ENCODE results near the gene GREM1. TPM values are rescaled to one million over a fixed set of nuclear protein-coding genes. Genes with fewer than 3 reads are reported as not detected.

Gene GREM1
- total RNA-seq, 1 experiment from 2014 or later, result 0.66 TPM

DNA sequence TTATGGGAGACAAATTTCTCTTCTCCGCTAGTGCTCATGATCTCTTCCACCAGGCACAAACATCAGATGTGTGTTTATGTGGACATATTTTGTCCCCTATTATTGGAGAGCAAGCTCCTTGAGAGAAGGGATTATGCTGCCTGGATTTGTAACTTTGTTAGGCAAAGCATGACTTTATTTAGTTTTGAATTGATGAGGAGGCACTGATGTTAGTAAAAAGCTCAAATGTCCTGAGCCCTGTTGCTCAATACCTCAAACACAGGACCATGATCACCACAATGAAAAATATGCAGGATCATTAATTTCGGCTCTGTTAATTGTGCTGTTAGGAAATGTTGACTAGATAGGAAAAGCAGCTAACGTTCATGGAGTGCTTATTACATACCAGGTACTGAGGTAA is 47.2 kb upstream of the GREM1 start:
- H3K9ac ChIP-seq (ENCODE audit: low read length), result no peak overlapping the region
- H3K79me2 ChIP-seq (ENCODE audit: insufficient read depth, low read length), result no peaks in the 10 kb centered on the region
- H3K9me2 ChIP-seq (ENCODE audit: insufficient read depth), result no peaks in the 10 kb centered on the region
- peaks cover 0 to 2% of the 10 kb centered on the region in 2 experiments; a peak in 1 of 4 replicates for H3K36me3 ChIP-seq (ENCODE audit: control insufficient read depth in 1 of 2, insufficient read depth in 2 of 2, low read length in 2 of 2)
- H3K4me2 ChIP-seq (ENCODE audit: low read length), result no peak overlapping the region
- no peak overlapping the region for H3K4me3 ChIP-seq (replicated peaks in 1 of 2; ENCODE audit: low read depth in 1 of 2, low read length in 2 of 2)
- no peak overlapping the region for H3K27ac ChIP-seq (ENCODE audit: low read depth, low read length)
- H3K9me3 ChIP-seq (ENCODE audit: control insufficient read depth in 1 of 2, insufficient read depth in 1 of 2, low read depth in 1 of 2, low read length in 2 of 2), result no peaks in the 10 kb centered on the region
- no peaks in the 10 kb centered on the region for H3K4me1 ChIP-seq (ENCODE audit: control insufficient read depth in 1 of 2, insufficient read depth in 2 of 2, low read length in 2 of 2)
- no peak for TF ChIP-seq EGR1 (IDR thresholded peaks at IDR 0.05; ENCODE audit: low read depth)
- no peak for TF ChIP-seq ZFX (IDR thresholded peaks at IDR 0.05)
- TF ChIP-seq, protein P1, sequence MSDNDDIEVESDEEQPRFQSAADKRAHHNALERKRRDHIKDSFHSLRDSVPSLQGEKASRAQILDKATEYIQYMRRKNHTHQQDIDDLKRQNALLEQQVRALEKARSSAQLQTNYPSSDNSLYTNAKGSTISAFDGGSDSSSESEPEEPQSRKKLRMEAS (IDR thresholded peaks at IDR 0.05), result no peak
- no peak for TF ChIP-seq SRF (IDR thresholded peaks at IDR 0.05; ENCODE audit: low read depth)
- TF ChIP-seq CEBPB (IDR thresholded peaks at IDR 0.05; ENCODE audit: low read depth), result no peak
- TF ChIP-seq FOSL1 (IDR thresholded peaks at IDR 0.05; ENCODE audit: low read depth), result no peak
- TF ChIP-seq TCF7L2 (IDR thresholded peaks at IDR 0.05; ENCODE audit: borderline replicate concordance, extremely low read depth, insufficient read depth, insufficient read length), result no peak
- no peak for TF ChIP-seq EZH2phosphoT487 (IDR thresholded peaks at IDR 0.05; ENCODE audit: borderline replicate concordance)
- TF ChIP-seq JUND (IDR thresholded peaks at IDR 0.05), result no peak
- TF ChIP-seq ELF1 (IDR thresholded peaks at IDR 0.05; ENCODE audit: borderline replicate concordance, low read depth), result no peak
- TF ChIP-seq, protein P2, sequence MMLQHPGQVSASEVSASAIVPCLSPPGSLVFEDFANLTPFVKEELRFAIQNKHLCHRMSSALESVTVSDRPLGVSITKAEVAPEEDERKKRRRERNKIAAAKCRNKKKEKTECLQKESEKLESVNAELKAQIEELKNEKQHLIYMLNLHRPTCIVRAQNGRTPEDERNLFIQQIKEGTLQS (IDR thresholded peaks at IDR 0.05), result no peak
- TF ChIP-seq, protein P3, sequence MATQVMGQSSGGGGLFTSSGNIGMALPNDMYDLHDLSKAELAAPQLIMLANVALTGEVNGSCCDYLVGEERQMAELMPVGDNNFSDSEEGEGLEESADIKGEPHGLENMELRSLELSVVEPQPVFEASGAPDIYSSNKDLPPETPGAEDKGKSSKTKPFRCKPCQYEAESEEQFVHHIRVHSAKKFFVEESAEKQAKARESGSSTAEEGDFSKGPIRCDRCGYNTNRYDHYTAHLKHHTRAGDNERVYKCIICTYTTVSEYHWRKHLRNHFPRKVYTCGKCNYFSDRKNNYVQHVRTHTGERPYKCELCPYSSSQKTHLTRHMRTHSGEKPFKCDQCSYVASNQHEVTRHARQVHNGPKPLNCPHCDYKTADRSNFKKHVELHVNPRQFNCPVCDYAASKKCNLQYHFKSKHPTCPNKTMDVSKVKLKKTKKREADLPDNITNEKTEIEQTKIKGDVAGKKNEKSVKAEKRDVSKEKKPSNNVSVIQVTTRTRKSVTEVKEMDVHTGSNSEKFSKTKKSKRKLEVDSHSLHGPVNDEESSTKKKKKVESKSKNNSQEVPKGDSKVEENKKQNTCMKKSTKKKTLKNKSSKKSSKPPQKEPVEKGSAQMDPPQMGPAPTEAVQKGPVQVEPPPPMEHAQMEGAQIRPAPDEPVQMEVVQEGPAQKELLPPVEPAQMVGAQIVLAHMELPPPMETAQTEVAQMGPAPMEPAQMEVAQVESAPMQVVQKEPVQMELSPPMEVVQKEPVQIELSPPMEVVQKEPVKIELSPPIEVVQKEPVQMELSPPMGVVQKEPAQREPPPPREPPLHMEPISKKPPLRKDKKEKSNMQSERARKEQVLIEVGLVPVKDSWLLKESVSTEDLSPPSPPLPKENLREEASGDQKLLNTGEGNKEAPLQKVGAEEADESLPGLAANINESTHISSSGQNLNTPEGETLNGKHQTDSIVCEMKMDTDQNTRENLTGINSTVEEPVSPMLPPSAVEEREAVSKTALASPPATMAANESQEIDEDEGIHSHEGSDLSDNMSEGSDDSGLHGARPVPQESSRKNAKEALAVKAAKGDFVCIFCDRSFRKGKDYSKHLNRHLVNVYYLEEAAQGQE (IDR thresholded peaks at IDR 0.05; ENCODE audit: low read depth), result no peak
- TF ChIP-seq, protein P4, sequence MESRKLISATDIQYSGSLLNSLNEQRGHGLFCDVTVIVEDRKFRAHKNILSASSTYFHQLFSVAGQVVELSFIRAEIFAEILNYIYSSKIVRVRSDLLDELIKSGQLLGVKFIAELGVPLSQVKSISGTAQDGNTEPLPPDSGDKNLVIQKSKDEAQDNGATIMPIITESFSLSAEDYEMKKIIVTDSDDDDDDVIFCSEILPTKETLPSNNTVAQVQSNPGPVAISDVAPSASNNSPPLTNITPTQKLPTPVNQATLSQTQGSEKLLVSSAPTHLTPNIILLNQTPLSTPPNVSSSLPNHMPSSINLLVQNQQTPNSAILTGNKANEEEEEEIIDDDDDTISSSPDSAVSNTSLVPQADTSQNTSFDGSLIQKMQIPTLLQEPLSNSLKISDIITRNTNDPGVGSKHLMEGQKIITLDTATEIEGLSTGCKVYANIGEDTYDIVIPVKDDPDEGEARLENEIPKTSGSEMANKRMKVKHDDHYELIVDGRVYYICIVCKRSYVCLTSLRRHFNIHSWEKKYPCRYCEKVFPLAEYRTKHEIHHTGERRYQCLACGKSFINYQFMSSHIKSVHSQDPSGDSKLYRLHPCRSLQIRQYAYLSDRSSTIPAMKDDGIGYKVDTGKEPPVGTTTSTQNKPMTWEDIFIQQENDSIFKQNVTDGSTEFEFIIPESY (IDR thresholded peaks at IDR 0.05; ENCODE audit: extremely low read depth, insufficient replicate concordance, low read length), result no peak
- TF ChIP-seq YY1 (IDR thresholded peaks at IDR 0.05; ENCODE audit: extremely low read depth, insufficient replicate concordance, low read depth, low read length), result no peak
- no peak for DNase-seq (ENCODE audit: low read depth, low spot score)
- ATAC-seq, result no peak
- H4K20me1 ChIP-seq (ENCODE audit: insufficient read depth), result no peaks in the 10 kb centered on the region
- ChIA-PET POLR2A (no interaction called here), RAD21 (ENCODE audit: low non-redundant PET in 1 of 2, low total read pairs in 2 of 2, uncharacterized antibody in 2 of 2, unreplicated experiment in 2 of 2) (no interaction called here), CTCF (interaction anchor here (1.1 to 1.4 kb wide), 2 partner anchors 8 to 286 kb away, joined by 3 to 5 read pairs; no protein-coding TSS in a partner anchor)
- H2AFZ ChIP-seq (ENCODE audit: low read depth, low read length, poor library complexity, severe bottlenecking), result no peak overlapping the region
- intact Hi-C loops (cut with micrococcal nuclease), result no loop called here
- H3K27me3 ChIP-seq (ENCODE audit: insufficient read depth, low read length), result no peaks in the 10 kb centered on the region
- BruUV-seq (replicated peaks), result no TSS peak

All from HCT116 (cell line).